Mammary epithelial cell (primary cell): ENCODE data around the gene GALNT10.

Source experiments
- CTCF ChIP-seq, 2 donors: IDR thresholded peaks in 1 of 2; conservative IDR thresholded peaks in 1 of 2; 2 replicates each; pipeline ENCODE4 v1.5.1; 2011 to 2012; ENCODE audit warnings: inconsistent platforms in 2 of 2, low read length in 2 of 2, mild to moderate bottlenecking in 2 of 2, control low read depth in 1 of 2, low read depth in 1 of 2; ENCODE audit not compliant: insufficient read depth in 1 of 2; ENCODE audit errors: extremely low read depth in 1 of 2
- EZH2 ChIP-seq: IDR thresholded peaks from 2 replicates; pipeline ENCODE4 v1.6.1; 2012; ENCODE audit warnings: low read length, inconsistent platforms, borderline replicate concordance

- TF ChIP-seq CTCF (conservative IDR thresholded peaks at IDR 0.05 in 1 of 2, IDR thresholded peaks at IDR 0.05 in 1 of 2; ENCODE audit: extremely low read depth in 1 of 2, insufficient read depth in 1 of 2, low read depth in 1 of 2, low read length in 2 of 2) = no peak
- TF ChIP-seq EZH2 = no peak
Observed at GRCh38 chr5:154257046-154257445, 66.5 kb downstream of the GALNT10 start.
